GM23338 (cell line): ENCODE data around the gene LYPD5. TPM values are rescaled to one million over a fixed set of nuclear protein-coding genes. Genes with fewer than 3 reads are reported as not detected.

Source experiments
- ATAC-seq: fragments of 200-7000 bp; cut with Tn5 transposase; 3 replicates; pipeline ENCODE4 v1.9.1; 2020
- DNase-seq: peaks from one replicate; pipeline ENCODE4 v3.0.0-alpha.2; 2015; ENCODE audit warnings: low spot score
- H2AFZ ChIP-seq: fragments of 200-600 bp; sonication (generic); 2 replicates; pipeline ENCODE4 v1.8.0; 2016; ENCODE audit warnings: antibody characterized with exemption, mild to moderate bottlenecking, moderate library complexity
- H3F3A ChIP-seq: fragments of 200-600 bp; sonication (generic); replicated peaks from 2 replicates; pipeline ENCODE4 v1.8.0; 2017; ENCODE audit warnings: antibody characterized with exemption, mixed run types, low read depth
- H3K27ac ChIP-seq: fragments of 200-600 bp; sonication (generic); 2 replicates; pipeline ENCODE4 v1.6.1; 2016; ENCODE audit warnings: low read depth
- H3K27me3 ChIP-seq: fragments of 200-600 bp; sonication (generic); 2 replicates; pipeline ENCODE4 v1.8.0; 2016; ENCODE audit warnings: mild to moderate bottlenecking, mixed run types, moderate library complexity; ENCODE audit not compliant: insufficient read depth
- H3K36me3 ChIP-seq: fragments of 200-600 bp; sonication (generic); 2 replicates; pipeline ENCODE4 v1.8.0; 2016; ENCODE audit warnings: mild to moderate bottlenecking; ENCODE audit not compliant: insufficient read depth
- H3K4me1 ChIP-seq: fragments of 200-600 bp; sonication (generic); 2 replicates; pipeline ENCODE4 v1.8.0; 2016; ENCODE audit warnings: mild to moderate bottlenecking, moderate library complexity; ENCODE audit not compliant: insufficient read depth
- H3K4me2 ChIP-seq: fragments of 200-600 bp; sonication (generic); 2 replicates; pipeline ENCODE4 v1.7.1; 2017; ENCODE audit warnings: mixed run types
- H3K4me3 ChIP-seq: fragments of 200-600 bp; sonication (generic); 2 replicates; pipeline ENCODE4 v1.6.1; 2016; ENCODE audit warnings: mixed run types
- H3K79me2 ChIP-seq: fragments of 200-600 bp; sonication (generic); replicated peaks from 2 replicates; pipeline ENCODE4 v1.8.0; 2017; ENCODE audit warnings: mild to moderate bottlenecking; ENCODE audit not compliant: insufficient read depth
- H3K9me2 ChIP-seq: fragments of 200-600 bp; sonication (generic); 2 replicates; pipeline ENCODE4 v1.8.0; 2017; ENCODE audit not compliant: insufficient read depth
- H4K20me1 ChIP-seq: fragments of 200-600 bp; sonication (generic); replicated peaks from 2 replicates; pipeline ENCODE4 v1.8.0; 2017; ENCODE audit warnings: mild to moderate bottlenecking; ENCODE audit not compliant: insufficient read depth
- H3K27ac Mint-ChIP-seq: 2 replicates; pipeline ENCODE4 v1.8.0; 2020; ENCODE audit warnings: inconsistent platforms, mild to moderate bottlenecking, moderate library complexity, mixed read lengths
- H3K27me3 Mint-ChIP-seq: 3 replicates; pipeline ENCODE4 v1.8.0; 2022; ENCODE audit warnings: low read depth, mild to moderate bottlenecking, moderate library complexity, mixed read lengths, inconsistent platforms; ENCODE audit not compliant: insufficient read depth, poor library complexity
- H3K36me3 Mint-ChIP-seq: 3 replicates; pipeline ENCODE4 v1.8.0; 2021; ENCODE audit warnings: low read depth, mild to moderate bottlenecking, inconsistent platforms, moderate library complexity, mixed read lengths
- H3K4me1 Mint-ChIP-seq: 3 replicates; pipeline ENCODE4 v1.8.0; 2020; ENCODE audit warnings: mild to moderate bottlenecking, inconsistent platforms, mixed read lengths
- H3K4me3 Mint-ChIP-seq: 3 replicates; pipeline ENCODE4 v1.8.0; 2021; ENCODE audit warnings: moderate library complexity, mild to moderate bottlenecking, inconsistent platforms, mixed read lengths
- H3K9me3 Mint-ChIP-seq: 3 replicates; pipeline ENCODE4 v1.8.0; 2020; ENCODE audit warnings: moderate library complexity, mild to moderate bottlenecking, inconsistent platforms, mixed read lengths
- EZH2 ChIP-seq: fragments of 200-600 bp; sonication (generic); IDR thresholded peaks from one replicate; pipeline ENCODE4 v1.8.0; 2017; ENCODE audit warnings: antibody characterized with exemption, mild to moderate bottlenecking, low read depth; ENCODE audit not compliant: unreplicated experiment
- POLR2AphosphoS5 ChIP-seq: IDR thresholded peaks from 2 replicates; pipeline ENCODE4 v1.6.1; 2016; ENCODE audit warnings: antibody characterized with exemption, low read depth
- ZNF114 ChIP-seq: fragments of 250-450 bp; sonication (Bioruptor Pico); IDR thresholded peaks from 2 replicates; pipeline ENCODE4 v1.5.0; 2020; ENCODE audit warnings: mild to moderate bottlenecking, moderate library complexity
- ZNF331 ChIP-seq: fragments of 250-450 bp; sonication (Bioruptor Pico); IDR thresholded peaks from 2 replicates; pipeline ENCODE4 v1.5.0; 2020; ENCODE audit warnings: low read depth, mild to moderate bottlenecking, moderate library complexity
- polyA plus RNA-seq: library from polyadenylated mRNA; unstranded; fragments of >200 nt; fragmentation: Nextera tagmentation; extraction: Ambion mirVana; gene quantifications from 2 replicates; pipeline ENCODE4 v1.2.1, GENCODE V29; 2016
- total RNA-seq: library from RNA; depleted of rRNA; stranded (reverse); fragments of >200 nt; shearing (Covaris generic); gene quantifications from 2 replicates; pipeline ENCODE4 v1.2.3, GENCODE V29; 2014
- TF ChIP-seq, protein P1 (sequence below): fragments of 250-450 bp; sonication (Bioruptor Pico); IDR thresholded peaks from 2 replicates; pipeline ENCODE4 v1.5.0; 2020; ENCODE audit warnings: mild to moderate bottlenecking, moderate library complexity
- TF ChIP-seq, protein P2 (sequence below), 2 experiments: fragments of 200-600 bp in 1 of 2; sonication (generic) in 1 of 2; conservative IDR thresholded peaks; 2 replicates each; pipeline versions ENCODE4 v1.5.1 to v1.6.1; 2016 to 2017; ENCODE audit warnings: antibody characterized with exemption in 2 of 2, low read depth in 2 of 2, mild to moderate bottlenecking in 2 of 2, moderate library complexity in 1 of 2
- TF ChIP-seq, protein P3 (sequence below): IDR thresholded peaks from 2 replicates; pipeline ENCODE4 v1.6.1; 2016; ENCODE audit warnings: antibody characterized with exemption

LYPD5 gene
- total and polyA plus RNA-seq, 2 experiments from 2014 or later, result 1.1 to 1.5 TPM

GRCh38 chr19:43760941-43761340, 41.3 kb downstream of the LYPD5 start (continued):
- TF ChIP-seq, protein P1, sequence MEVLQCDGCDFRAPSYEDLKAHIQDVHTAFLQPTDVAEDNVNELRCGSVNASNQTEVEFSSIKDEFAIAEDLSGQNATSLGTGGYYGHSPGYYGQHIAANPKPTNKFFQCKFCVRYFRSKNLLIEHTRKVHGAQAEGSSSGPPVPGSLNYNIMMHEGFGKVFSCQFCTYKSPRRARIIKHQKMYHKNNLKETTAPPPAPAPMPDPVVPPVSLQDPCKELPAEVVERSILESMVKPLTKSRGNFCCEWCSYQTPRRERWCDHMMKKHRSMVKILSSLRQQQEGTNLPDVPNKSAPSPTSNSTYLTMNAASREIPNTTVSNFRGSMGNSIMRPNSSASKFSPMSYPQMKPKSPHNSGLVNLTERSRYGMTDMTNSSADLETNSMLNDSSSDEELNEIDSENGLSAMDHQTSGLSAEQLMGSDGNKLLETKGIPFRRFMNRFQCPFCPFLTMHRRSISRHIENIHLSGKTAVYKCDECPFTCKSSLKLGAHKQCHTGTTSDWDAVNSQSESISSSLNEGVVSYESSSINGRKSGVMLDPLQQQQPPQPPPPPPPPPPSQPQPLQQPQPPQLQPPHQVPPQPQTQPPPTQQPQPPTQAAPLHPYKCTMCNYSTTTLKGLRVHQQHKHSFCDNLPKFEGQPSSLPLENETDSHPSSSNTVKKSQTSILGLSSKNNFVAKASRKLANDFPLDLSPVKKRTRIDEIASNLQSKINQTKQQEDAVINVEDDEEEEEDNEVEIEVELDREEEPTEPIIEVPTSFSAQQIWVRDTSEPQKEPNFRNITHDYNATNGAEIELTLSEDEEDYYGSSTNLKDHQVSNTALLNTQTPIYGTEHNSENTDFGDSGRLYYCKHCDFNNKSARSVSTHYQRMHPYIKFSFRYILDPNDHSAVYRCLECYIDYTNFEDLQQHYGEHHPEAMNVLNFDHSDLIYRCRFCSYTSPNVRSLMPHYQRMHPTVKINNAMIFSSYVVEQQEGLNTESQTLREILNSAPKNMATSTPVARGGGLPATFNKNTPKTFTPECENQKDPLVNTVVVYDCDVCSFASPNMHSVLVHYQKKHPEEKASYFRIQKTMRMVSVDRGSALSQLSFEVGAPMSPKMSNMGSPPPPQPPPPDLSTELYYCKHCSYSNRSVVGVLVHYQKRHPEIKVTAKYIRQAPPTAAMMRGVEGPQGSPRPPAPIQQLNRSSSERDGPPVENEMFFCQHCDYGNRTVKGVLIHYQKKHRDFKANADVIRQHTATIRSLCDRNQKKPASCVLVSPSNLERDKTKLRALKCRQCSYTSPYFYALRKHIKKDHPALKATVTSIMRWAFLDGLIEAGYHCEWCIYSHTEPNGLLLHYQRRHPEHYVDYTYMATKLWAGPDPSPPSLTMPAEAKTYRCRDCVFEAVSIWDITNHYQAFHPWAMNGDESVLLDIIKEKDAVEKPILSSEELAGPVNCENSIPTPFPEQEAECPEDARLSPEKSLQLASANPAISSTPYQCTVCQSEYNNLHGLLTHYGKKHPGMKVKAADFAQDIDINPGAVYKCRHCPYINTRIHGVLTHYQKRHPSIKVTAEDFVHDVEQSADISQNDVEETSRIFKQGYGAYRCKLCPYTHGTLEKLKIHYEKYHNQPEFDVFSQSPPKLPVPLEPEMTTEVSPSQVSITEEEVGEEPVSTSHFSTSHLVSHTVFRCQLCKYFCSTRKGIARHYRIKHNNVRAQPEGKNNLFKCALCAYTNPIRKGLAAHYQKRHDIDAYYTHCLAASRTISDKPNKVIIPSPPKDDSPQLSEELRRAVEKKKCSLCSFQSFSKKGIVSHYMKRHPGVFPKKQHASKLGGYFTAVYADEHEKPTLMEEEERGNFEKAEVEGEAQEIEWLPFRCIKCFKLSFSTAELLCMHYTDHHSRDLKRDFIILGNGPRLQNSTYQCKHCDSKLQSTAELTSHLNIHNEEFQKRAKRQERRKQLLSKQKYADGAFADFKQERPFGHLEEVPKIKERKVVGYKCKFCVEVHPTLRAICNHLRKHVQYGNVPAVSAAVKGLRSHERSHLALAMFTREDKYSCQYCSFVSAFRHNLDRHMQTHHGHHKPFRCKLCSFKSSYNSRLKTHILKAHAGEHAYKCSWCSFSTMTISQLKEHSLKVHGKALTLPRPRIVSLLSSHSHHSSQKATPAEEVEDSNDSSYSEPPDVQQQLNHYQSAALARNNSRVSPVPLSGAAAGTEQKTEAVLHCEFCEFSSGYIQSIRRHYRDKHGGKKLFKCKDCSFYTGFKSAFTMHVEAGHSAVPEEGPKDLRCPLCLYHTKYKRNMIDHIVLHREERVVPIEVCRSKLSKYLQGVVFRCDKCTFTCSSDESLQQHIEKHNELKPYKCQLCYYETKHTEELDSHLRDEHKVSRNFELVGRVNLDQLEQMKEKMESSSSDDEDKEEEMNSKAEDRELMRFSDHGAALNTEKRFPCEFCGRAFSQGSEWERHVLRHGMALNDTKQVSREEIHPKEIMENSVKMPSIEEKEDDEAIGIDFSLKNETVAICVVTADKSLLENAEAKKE (CRISPR knock-in tag), result no peak
- TF ChIP-seq, protein P2, sequence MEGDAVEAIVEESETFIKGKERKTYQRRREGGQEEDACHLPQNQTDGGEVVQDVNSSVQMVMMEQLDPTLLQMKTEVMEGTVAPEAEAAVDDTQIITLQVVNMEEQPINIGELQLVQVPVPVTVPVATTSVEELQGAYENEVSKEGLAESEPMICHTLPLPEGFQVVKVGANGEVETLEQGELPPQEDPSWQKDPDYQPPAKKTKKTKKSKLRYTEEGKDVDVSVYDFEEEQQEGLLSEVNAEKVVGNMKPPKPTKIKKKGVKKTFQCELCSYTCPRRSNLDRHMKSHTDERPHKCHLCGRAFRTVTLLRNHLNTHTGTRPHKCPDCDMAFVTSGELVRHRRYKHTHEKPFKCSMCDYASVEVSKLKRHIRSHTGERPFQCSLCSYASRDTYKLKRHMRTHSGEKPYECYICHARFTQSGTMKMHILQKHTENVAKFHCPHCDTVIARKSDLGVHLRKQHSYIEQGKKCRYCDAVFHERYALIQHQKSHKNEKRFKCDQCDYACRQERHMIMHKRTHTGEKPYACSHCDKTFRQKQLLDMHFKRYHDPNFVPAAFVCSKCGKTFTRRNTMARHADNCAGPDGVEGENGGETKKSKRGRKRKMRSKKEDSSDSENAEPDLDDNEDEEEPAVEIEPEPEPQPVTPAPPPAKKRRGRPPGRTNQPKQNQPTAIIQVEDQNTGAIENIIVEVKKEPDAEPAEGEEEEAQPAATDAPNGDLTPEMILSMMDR (conservative IDR thresholded peaks at IDR 0.05; ENCODE audit: low read depth in 2 of 2), result no peak
- TF ChIP-seq ZNF331 (CRISPR knock-in tag) (no peak), POLR2AphosphoS5 (no peak)

- Mint-ChIP-seq H3K4me1 (peaks cover 10% of the 10 kb centered on the region), H3K27ac (peak overlapping the region; percentile 37), H3K27me3 (peaks cover 21% of the 10 kb centered on the region), H3K4me3 (no peak overlapping the region; the same call in 2 of the 3 replicates), H3K9me3 (no peaks in the 10 kb centered on the region; the same call in 2 of the 3 replicates), H3K36me3 (peaks cover 12% of the 10 kb centered on the region; the same call in 2 of the 3 replicates)
- Histone ChIP-seq H2AFZ (no peak overlapping the region), H3K79me2 (0 out of 2 replicates have a peak, but pooled peaks cover 4% of the 10 kb centered on the region), H3K4me2 (no peak overlapping the region), H3K36me3 (no peaks in the 10 kb centered on the region), H3F3A (0 out of 2 replicates have a peak, but pooled peaks cover 3% of the 10 kb centered on the region), H3K4me3 (no peak overlapping the region), H3K4me1 (no peaks in the 10 kb centered on the region; the same call in 1 of the 2 replicates), H3K27me3 (no peaks in the 10 kb centered on the region), H4K20me1 (no peaks in the 10 kb centered on the region), H3K9me2 (no peaks in the 10 kb centered on the region), H3K27ac (0 out of 2 replicates have a peak overlapping the region, but pooled peaks have one; percentile 23)
- no peak for TF ChIP-seq POLR2AphosphoS5
- no peak for TF ChIP-seq EZH2
- TF ChIP-seq, protein P2 (conservative IDR thresholded peaks at IDR 0.05; ENCODE audit: low read depth in 2 of 2), result peak in 1 of 2 experiments; percentile 57; a peak in 3 of 4 replicates
- TF ChIP-seq ZNF114, result no peak
- TF ChIP-seq ZNF331 (CRISPR knock-in tag), result no peak
- TF ChIP-seq, protein P3, sequence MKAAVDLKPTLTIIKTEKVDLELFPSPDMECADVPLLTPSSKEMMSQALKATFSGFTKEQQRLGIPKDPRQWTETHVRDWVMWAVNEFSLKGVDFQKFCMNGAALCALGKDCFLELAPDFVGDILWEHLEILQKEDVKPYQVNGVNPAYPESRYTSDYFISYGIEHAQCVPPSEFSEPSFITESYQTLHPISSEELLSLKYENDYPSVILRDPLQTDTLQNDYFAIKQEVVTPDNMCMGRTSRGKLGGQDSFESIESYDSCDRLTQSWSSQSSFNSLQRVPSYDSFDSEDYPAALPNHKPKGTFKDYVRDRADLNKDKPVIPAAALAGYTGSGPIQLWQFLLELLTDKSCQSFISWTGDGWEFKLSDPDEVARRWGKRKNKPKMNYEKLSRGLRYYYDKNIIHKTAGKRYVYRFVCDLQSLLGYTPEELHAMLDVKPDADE, result no peak
- DNase-seq (peak; percentile 59), ATAC-seq (peak; percentile 22)
Observed at GRCh38 chr19:43759515-43759914, 42.7 kb downstream of the LYPD5 start.
